GM06990 (cell line): ENCODE results near the gene DNAH8.

Experiments used
- DNase-seq: peaks from one replicate; pipeline ENCODE4 v3.0.0-alpha.2; 2011; ENCODE audit not compliant: insufficient read length; ENCODE audit errors: extremely low read depth
- H3K27me3 ChIP-seq: replicated peaks from 2 replicates; pipeline ENCODE4 v1.6.0; 2011; ENCODE audit warnings: low read length; ENCODE audit not compliant: control insufficient read depth, insufficient read depth
- H3K36me3 ChIP-seq: 2 replicates; pipeline ENCODE4 v1.5.1; 2011; ENCODE audit warnings: low read length; ENCODE audit not compliant: control insufficient read depth, insufficient read depth
- H3K4me3 ChIP-seq: replicated peaks from 2 replicates; pipeline ENCODE4 v1.5.1; 2011; ENCODE audit warnings: low read depth, mild to moderate bottlenecking, control low read depth, low read length
- CTCF ChIP-seq: IDR thresholded peaks from 2 replicates; pipeline ENCODE4 v1.5.1; 2011; ENCODE audit warnings: low read length, control low read depth, mild to moderate bottlenecking, inconsistent platforms; ENCODE audit not compliant: insufficient read depth, poor library complexity, severe bottlenecking

Gene DNAH8

GRCh38 chr6:38846361-38846760 lies 131.2 kb downstream of the DNAH8 start:
- DNase-seq = no peak
- no peaks in the 10 kb centered on the region for H3K27me3 ChIP-seq
- H3K36me3 ChIP-seq = no peaks in the 10 kb centered on the region
- TF ChIP-seq CTCF = no peak
- no peak overlapping the region for H3K4me3 ChIP-seq

- DNase-seq = no peak
- Histone ChIP-seq H3K36me3 (no peaks in the 10 kb centered on the region), H3K4me3 (no peak overlapping the region), H3K27me3 (no peaks in the 10 kb centered on the region)
- no peak for TF ChIP-seq CTCF
These were observed 131.7 kb downstream of the DNAH8 start for GRCh38 chr6:38846844-38847243.

GRCh38 chr6:38847497-38847896 lies 132.4 kb downstream of the DNAH8 start:
- TF ChIP-seq CTCF = no peak
- H3K36me3 ChIP-seq = no peaks in the 10 kb centered on the region

GRCh38 chr6:38848760-38849159 lies 133.6 kb downstream of the DNAH8 start:
- TF ChIP-seq CTCF = no peak
- no peak for DNase-seq
- Histone ChIP-seq H3K4me3 (no peak overlapping the region), H3K36me3 (no peaks in the 10 kb centered on the region), H3K27me3 (no peaks in the 10 kb centered on the region)

More at GRCh38 chr6:38847497-38847896, 132.4 kb downstream of the DNAH8 start:
- DNase-seq = no peak
- Histone ChIP-seq H3K27me3 (no peaks in the 10 kb centered on the region), H3K4me3 (no peak overlapping the region)

GRCh38 chr6:38852215-38852614 lies 137.1 kb downstream of the DNAH8 start:
- no peak for DNase-seq
- TF ChIP-seq CTCF = no peak
- H3K27me3 ChIP-seq = no peaks in the 10 kb centered on the region
- H3K4me3 ChIP-seq = no peak overlapping the region
- H3K36me3 ChIP-seq = no peaks in the 10 kb centered on the region

- Histone ChIP-seq H3K36me3 (no peaks in the 10 kb centered on the region), H3K27me3 (no peaks in the 10 kb centered on the region), H3K4me3 (no peak overlapping the region)
- DNase-seq = no peak
- no peak for TF ChIP-seq CTCF
These were observed 138.1 kb downstream of the DNAH8 start for GRCh38 chr6:38853236-38853635.
